HepG2 (cell line): ENCODE data around the gene HOXC11. TPM values are rescaled to one million over a fixed set of nuclear protein-coding genes. Genes with fewer than 3 reads are reported as not detected.

Experiments
- ATAC-seq: fragments of 200-7000 bp; cut with Tn5 transposase; 3 replicates; pipeline ENCODE4 v1.9.1; 2020; ENCODE audit warnings: mild to moderate bottlenecking, moderate library complexity
- BruUV-seq: library from RNA; stranded (reverse); fragments of 400-500 nt; replicated peaks from 2 replicates; lab custom pipeline; 2021; lab: Mats Ljungman, UMichigan
- CTCF ChIA-PET: fragments of 300-600 bp; formaldehyde crosslinking; extraction: SDS; loops from one replicate; lab custom pipeline; 2021; ENCODE audit warnings: low total read pairs, inconsistent platforms, low intra/inter-chr PET ratio; lab: Yijun Ruan, JAX
- POLR2A ChIA-PET: fragments of 350-600 bp; sonication (Branson Sonifier 250); formaldehyde crosslinking; loops from one replicate; lab custom pipeline; 2020; ENCODE audit warnings: antibody characterized with exemption, inconsistent platforms; lab: Yijun Ruan, JAX
- DNase-seq: peaks from one replicate; pipeline ENCODE4 v3.0.0-alpha.2; 2015; ENCODE audit warnings: low spot score
- FAIRE-seq: peaks from 3 replicates; lab custom pipeline; 2011; peaks lifted over from hg19 to GRCh38; lab: Jason Lieb, UNC
- H2AFZ ChIP-seq: one replicate; pipeline ENCODE4 v1.6.1; 2011; ENCODE audit warnings: low read length, inconsistent platforms
- H3K27ac ChIP-seq: fragments of 300-600 bp; 3 replicates; pipeline ENCODE4 v1.8.0; 2011; ENCODE audit warnings: mixed run types, mild to moderate bottlenecking, mixed read lengths, low read length, inconsistent platforms; ENCODE audit not compliant: insufficient read depth; ENCODE audit errors: extremely low read length
- H3K27me3 ChIP-seq, 2 experiments: fragments of 200-600 bp in 1 of 2; 2 replicates in 1 of 2; 3 replicates in 1 of 2; pipeline versions ENCODE4 v1.6.0 to v1.8.0; 2011; ENCODE audit warnings: low read length in 2 of 2, mild to moderate bottlenecking in 2 of 2, moderate library complexity in 2 of 2, inconsistent platforms in 1 of 2; ENCODE audit not compliant: insufficient read depth in 2 of 2, control insufficient read depth in 1 of 2
- H3K36me3 ChIP-seq, 2 experiments: fragments of 200-600 bp in 1 of 2; replicated peaks in 1 of 2; 2 replicates in 1 of 2; 3 replicates in 1 of 2; pipeline versions ENCODE4 v1.5.1 to v1.8.0; 2011; ENCODE audit warnings: low read length in 2 of 2, inconsistent platforms in 1 of 2; ENCODE audit not compliant: insufficient read depth in 2 of 2, control insufficient read depth in 1 of 2
- H3K4me1 ChIP-seq: 2 replicates; pipeline ENCODE4 v1.5.1; 2012; ENCODE audit warnings: low read length, inconsistent platforms; ENCODE audit not compliant: insufficient read depth
- H3K4me2 ChIP-seq: 2 replicates; pipeline ENCODE4 v1.6.0; 2011; ENCODE audit warnings: low read depth, low read length, inconsistent platforms
- H3K4me3 ChIP-seq, 3 experiments: fragments of 200-600 bp in 1 of 3; sonication (generic), shearing (Covaris generic) in 1 of 3; replicated peaks in 1 of 3; 2 replicates each; pipeline ENCODE4 v1.5.1; 2011 to 2016; ENCODE audit warnings: low read length in 3 of 3, inconsistent platforms in 2 of 3, low read depth in 2 of 3, mild to moderate bottlenecking in 2 of 3, control low read depth in 1 of 3, mixed read lengths in 1 of 3; ENCODE audit not compliant: insufficient read depth in 1 of 3
- H3K79me2 ChIP-seq: one replicate; pipeline ENCODE4 v1.6.1; 2011; ENCODE audit warnings: low read length, inconsistent platforms; ENCODE audit not compliant: insufficient read depth
- H3K9ac ChIP-seq: 2 replicates; pipeline ENCODE4 v1.6.0; 2011; ENCODE audit warnings: mild to moderate bottlenecking, low read depth, low read length, inconsistent platforms; ENCODE audit not compliant: insufficient read depth
- H3K9me3 ChIP-seq: 2 replicates; pipeline ENCODE4 v1.5.1; 2012; ENCODE audit warnings: mild to moderate bottlenecking, low read length
- H4K20me1 ChIP-seq: 2 replicates; pipeline ENCODE4 v1.6.0; 2011; ENCODE audit warnings: inconsistent platforms, mild to moderate bottlenecking, low read length, moderate library complexity; ENCODE audit not compliant: insufficient read depth
- EED ChIP-seq: sonication (generic); formaldehyde crosslinking; IDR thresholded peaks from 2 replicates; pipeline ENCODE4 v1.5.0; 2020; ENCODE audit warnings: mild to moderate bottlenecking, missing genetic modification reagents
- EP300 ChIP-seq, 3 experiments: sonication (generic) in 1 of 3; formaldehyde crosslinking in 1 of 3; IDR thresholded peaks; 2 replicates each; pipeline versions ENCODE4 v1.5.1 to v1.6.1; 2011 to 2020; ENCODE audit warnings: low read depth in 2 of 3, low read length in 2 of 3, borderline replicate concordance in 1 of 3, improper control_type of control experiment in 1 of 3, mild to moderate bottlenecking in 1 of 3, missing genetic modification reagents in 1 of 3, moderate library complexity in 1 of 3
- HINFP ChIP-seq: sonication (generic); formaldehyde crosslinking; IDR thresholded peaks from 2 replicates; pipeline ENCODE4 v1.4.0; 2020; ENCODE audit warnings: low read depth, mild to moderate bottlenecking, missing genetic modification reagents
- HOXD1 ChIP-seq: sonication (generic); formaldehyde crosslinking; IDR thresholded peaks from 2 replicates; pipeline ENCODE4 v1.5.0; 2020; ENCODE audit warnings: missing genetic modification reagents
- KLF6 ChIP-seq: IDR thresholded peaks from 2 replicates; pipeline ENCODE4 v1.8.0; 2016; ENCODE audit warnings: missing biosample characterization, missing genetic modification reagents
- NR2F6 ChIP-seq, 2 experiments: IDR thresholded peaks; 2 replicates each; pipeline ENCODE4 v1.6.1; 2016; ENCODE audit warnings: antibody characterized with exemption in 1 of 2, mild to moderate bottlenecking in 1 of 2
- SMYD3 ChIP-seq: sonication (generic); formaldehyde crosslinking; IDR thresholded peaks from 2 replicates; pipeline ENCODE4 v1.8.1; 2023; ENCODE audit warnings: mild to moderate bottlenecking, missing genetic modification reagents
- TFE3 ChIP-seq: IDR thresholded peaks from 2 replicates; pipeline ENCODE4 v1.6.1; 2016
- ZC3H4 ChIP-seq: sonication (generic); formaldehyde crosslinking; IDR thresholded peaks from 2 replicates; pipeline ENCODE4 v1.4.0; 2020; ENCODE audit warnings: missing genetic modification reagents, borderline replicate concordance
- ZFP36L2 ChIP-seq: sonication (generic); formaldehyde crosslinking; IDR thresholded peaks from 2 replicates; pipeline ENCODE4 v1.4.0; 2020; ENCODE audit warnings: missing genetic modification reagents
- ZNF710 ChIP-seq: sonication (generic); formaldehyde crosslinking; IDR thresholded peaks from 2 replicates; pipeline ENCODE4 v1.5.0; 2020; ENCODE audit warnings: mild to moderate bottlenecking, missing genetic modification reagents, borderline replicate concordance
- WGBS: methylation state at CpG from one replicate; pipeline ENCODE4 v1.1.6; 2017; ENCODE audit warnings: low lambda C conversion rate; 5-methylcytosine and 5-hydroxymethylcytosine counted together
- in situ Hi-C: cut with HindIII; loops from 2 replicates; pipeline ENCODE4 v1.10.0; 2017; ENCODE audit warnings: low pct_unique_long_range_greater_than_20kb; ENCODE audit not compliant: extremely low pct_ligation_motif_present
- intact Hi-C: fragments of 100-400 bp; cut with micrococcal nuclease; formaldehyde crosslinking; loops from one replicate; pipeline ENCODE4 v1.10.0; 2022; ENCODE audit not compliant: unreplicated experiment
- polyA plus RNA-seq, 8 experiments: library from polyadenylated mRNA; depleted of rRNA in 3 of 8; stranded (reverse) in 7 of 8; unstranded in 1 of 8; fragments of >200 nt; fragmentation: Illumina TruSeq in 4 of 8; extraction: Trizol in 4 of 8; gene quantifications; 2 replicates each; pipeline versions ENCODE4 v1.2.1 to v1.2.3, GENCODE V29; 2011 to 2016; ENCODE audit warnings: low read depth in 4 of 8, missing spikeins in 1 of 8, mixed read lengths in 1 of 8; ENCODE audit not compliant: insufficient read depth in 1 of 8
- total RNA-seq, 5 experiments: library from RNA; depleted of rRNA; stranded (reverse); fragments of >200 nt; fragmentation: Illumina TruSeq; extraction: Trizol; gene quantifications; 2 replicates each; pipeline ENCODE4 v1.2.3, GENCODE V29; 2016; ENCODE audit warnings: low read depth in 1 of 5
- TF ChIP-seq, protein P1 (sequence below): sonication (generic); formaldehyde crosslinking; IDR thresholded peaks from 2 replicates; pipeline ENCODE4 v1.5.0; 2020; ENCODE audit warnings: missing genetic modification reagents

The HOXC11 gene
- total and polyA plus RNA-seq, 2 of the 13 experiments (the other 11 are each of a cell fraction or from before 2014, with no cell fraction given): not detected

DNA sequence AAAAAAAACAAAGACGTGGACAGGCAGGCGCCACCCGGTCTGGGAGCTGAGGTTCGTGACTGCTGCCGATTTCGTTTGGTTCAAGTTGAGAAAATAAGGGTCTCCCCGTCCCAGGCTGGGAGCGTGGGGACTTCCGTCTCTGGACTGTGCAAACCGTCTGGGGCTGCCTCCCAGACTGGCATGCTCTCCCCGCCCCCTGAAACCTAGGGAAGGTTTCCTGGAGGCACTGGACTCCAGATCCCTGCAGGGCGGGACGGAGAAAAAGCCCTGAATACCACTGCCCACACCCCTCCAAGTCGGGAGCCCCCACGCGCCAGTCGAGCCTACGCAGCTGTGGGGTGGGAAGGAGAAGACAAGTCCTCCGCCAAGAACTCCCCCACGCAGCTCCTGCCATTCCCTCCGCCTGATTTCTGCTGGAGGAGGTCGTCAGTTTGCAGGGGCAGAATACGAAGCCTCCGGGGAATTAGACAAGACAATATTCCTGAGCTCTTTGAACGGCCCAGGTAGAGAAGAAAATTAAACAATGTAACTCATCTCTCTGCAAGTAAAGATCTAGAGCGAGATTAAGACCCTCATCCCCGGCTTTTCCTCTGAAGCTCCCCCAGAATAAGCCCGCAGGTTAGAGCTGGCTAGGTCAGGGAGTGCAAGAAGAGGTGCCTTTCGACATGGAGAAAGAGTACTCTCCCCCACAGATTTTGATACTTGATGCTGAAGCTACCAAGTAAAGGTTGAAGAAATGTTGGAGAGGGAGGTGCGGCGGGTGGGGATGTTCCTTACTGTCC is 44.7 kb upstream of the HOXC11 start:
- Histone ChIP-seq H3K9me3 (no peaks in the 10 kb centered on the region), H3K79me2 (no peaks in the 10 kb centered on the region), H3K27ac (no peak overlapping the region), H3K4me2 (no peak overlapping the region), H3K9ac (no peak overlapping the region), H3K4me1 (no peaks in the 10 kb centered on the region), H3K27me3 (peaks cover 5 to 79% of the 10 kb centered on the region in 2 experiments), H4K20me1 (no peaks in the 10 kb centered on the region), H3K4me3 (no peak overlapping the region), H3K36me3 (no peaks in the 10 kb centered on the region), H2AFZ (no peak overlapping the region)
- in situ Hi-C loops: loop anchor here (25.0 kb wide), 1 partner anchor 141 kb away; no protein-coding TSS in a partner anchor
- ChIA-PET CTCF (no interaction called here), POLR2A (no interaction called here)
- no peak for DNase-seq
- no TSS peak for BruUV-seq
- no peak for FAIRE-seq
- TF ChIP-seq KLF6 (CRISPR knock-in tag) (no peak), EP300 (IDR thresholded peaks at IDR 0.05; ENCODE audit: low read depth in 2 of 2, low read length in 2 of 2) (no peak), EP300 (CRISPR knock-in tag; IDR thresholded peaks at IDR 0.05; ENCODE audit: borderline replicate concordance) (no peak), SMYD3 (CRISPR knock-in tag) (no peak), NR2F6 (IDR thresholded peaks at IDR 0.05) (no peak), NR2F6 (CRISPR knock-in tag; IDR thresholded peaks at IDR 0.05) (no peak), ZC3H4 (no peak), HOXD1 (no peak), TFE3 (CRISPR knock-in tag) (no peak), HINFP (CRISPR knock-in tag) (no peak), ZNF710 (CRISPR knock-in tag) (no peak), ZFP36L2 (CRISPR knock-in tag) (no peak), EED (CRISPR knock-in tag) (no peak)
- TF ChIP-seq, protein P1, sequence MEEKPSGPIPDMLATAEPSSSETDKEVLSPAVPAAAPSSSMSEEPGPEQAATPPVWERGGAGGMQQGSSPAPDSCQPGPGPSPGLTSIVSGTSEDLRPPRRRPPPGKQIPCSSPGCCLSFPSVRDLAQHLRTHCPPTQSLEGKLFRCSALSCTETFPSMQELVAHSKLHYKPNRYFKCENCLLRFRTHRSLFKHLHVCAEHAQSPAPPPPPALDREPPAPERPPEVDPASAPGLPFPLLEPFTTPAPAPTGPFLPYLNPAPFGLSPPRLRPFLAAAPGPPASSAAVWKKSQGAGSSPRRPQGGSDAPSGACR (CRISPR knock-in tag): no peak
- no peak for ATAC-seq
- WGBS: 17% methylated on average over 17 of the region's 31 CpGs
- intact Hi-C loops: no loop called here
